ENCODE results near the gene RGS16.

Gene RGS16

DNA sequence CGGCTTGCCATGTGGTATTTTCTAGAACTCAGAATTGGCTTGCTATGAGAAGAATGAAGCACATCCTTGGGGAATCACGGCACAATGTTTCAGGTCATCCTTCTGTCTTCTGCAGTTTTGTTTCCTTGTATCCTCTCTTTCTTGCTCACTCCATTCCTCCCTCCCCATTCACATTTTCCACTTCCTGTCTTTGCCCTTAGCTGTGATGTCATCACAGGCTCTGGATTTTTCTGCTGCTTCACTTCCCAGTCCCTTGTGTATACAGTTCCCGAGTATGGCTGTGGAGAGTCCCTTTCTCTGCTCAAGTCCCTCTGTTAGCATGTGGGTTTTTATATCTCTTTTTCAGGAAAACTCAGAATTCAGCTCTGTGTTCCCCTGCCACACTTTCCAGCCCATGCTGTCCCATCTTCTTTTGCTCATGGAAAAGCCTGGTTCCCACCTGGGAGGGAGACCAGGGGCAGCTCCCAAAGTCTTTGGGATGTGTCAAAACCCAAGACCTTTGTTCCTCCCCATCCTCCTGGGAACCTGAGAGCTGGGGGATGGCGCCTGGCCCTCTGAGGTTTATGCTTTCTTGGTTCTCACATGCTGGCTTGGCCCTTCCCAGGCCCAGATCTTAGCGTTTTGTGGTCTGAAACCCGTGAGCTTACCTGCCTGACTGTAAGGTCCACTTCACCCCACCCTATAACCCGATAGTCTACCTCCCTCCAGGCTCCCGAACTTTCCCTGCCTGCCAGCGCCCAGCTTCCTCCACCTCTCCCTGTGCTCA is 4.8 kb upstream of the RGS16 start:
- no peak for TF ChIP-seq CTCF (IDR thresholded peaks at IDR 0.05; ENCODE audit: insufficient read depth, missing control alignments)
- DNase-seq (ENCODE audit: insufficient read length, low spot score) = no peak
- no peak for FAIRE-seq

GRCh38 chr1:182608236-182608635 is 4.0 kb upstream of the RGS16 start:
- TF ChIP-seq CTCF (IDR thresholded peaks at IDR 0.05; ENCODE audit: insufficient read depth, missing control alignments) = no peak
- DNase-seq (ENCODE audit: insufficient read length, low spot score) (no peak), FAIRE-seq (no peak)

DNA sequence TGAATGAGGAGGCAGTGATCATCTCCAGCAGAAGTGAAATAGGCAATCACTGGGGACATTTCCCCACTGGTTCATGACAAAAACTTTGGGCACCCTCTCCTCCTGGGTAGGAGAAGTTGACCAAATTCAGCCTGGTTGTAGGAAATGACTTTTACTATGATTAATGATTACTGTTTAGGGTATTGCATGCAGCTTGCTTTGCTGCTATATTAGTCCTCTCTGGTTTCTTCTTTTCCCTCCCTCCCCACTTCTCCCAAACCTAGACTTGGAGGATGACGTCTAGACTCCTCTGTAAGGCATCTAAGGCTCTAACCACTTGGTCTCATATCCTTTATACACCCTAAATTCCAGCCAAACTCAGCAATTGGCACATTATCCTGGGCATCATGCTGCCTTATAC is 3.4 kb upstream of the RGS16 start:
- DNase-seq (ENCODE audit: insufficient read length, low spot score) (no peak), FAIRE-seq (no peak)
- no peak for TF ChIP-seq CTCF (IDR thresholded peaks at IDR 0.05; ENCODE audit: insufficient read depth, missing control alignments)

GRCh38 chr1:182603646-182604174 is 479 bp downstream of the RGS16 start:
- FAIRE-seq (no peak), DNase-seq (ENCODE audit: insufficient read length, low spot score) (no peak)

DNA sequence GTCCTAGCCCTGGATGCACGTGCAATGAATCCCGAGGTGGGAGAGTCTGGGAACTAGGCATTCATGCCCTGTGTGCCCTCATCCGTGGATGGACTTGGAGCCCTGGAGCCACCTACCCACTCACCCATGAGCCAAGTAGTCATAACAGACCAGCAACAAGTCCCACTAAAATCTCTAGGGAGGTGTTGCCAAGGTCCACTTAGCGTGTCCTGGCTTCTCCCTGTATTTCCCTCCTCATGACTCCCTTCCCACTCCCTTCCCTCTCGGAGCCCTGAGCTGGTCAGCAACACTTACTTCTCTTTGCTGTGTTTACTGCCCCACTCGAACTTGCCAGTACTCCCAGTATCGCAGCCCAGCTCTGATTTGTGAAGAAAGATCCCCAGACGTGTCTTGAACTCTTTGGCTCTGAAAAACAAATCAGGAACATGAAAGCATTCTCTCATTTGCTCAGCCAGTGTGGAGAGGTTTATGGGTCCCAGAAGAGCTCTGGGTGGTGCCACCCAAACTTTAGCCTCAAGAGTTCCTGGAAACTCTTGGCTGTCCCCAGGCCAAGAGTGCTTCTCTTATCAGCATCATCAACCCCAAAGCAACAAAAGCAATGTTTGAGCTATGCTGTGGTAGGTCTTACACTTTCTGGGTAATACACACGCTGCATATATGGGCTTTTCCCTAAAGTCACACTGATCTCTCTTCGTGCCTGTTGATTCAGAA is 1.1 kb downstream of the RGS16 start:
- DNase-seq (ENCODE audit: insufficient read length, low spot score) = no peak
- no peak for TF ChIP-seq CTCF (IDR thresholded peaks at IDR 0.05; ENCODE audit: insufficient read depth, missing control alignments)

More at GRCh38 chr1:182603646-182604174, 479 bp downstream of the RGS16 start:
- TF ChIP-seq CTCF (IDR thresholded peaks at IDR 0.05; ENCODE audit: insufficient read depth, missing control alignments) = no peak

GRCh38 chr1:182601913-182602312 is 2.3 kb downstream of the RGS16 start:
- FAIRE-seq (no peak), DNase-seq (ENCODE audit: insufficient read length, low spot score) (no peak)
- TF ChIP-seq CTCF (IDR thresholded peaks at IDR 0.05; ENCODE audit: insufficient read depth, missing control alignments) = no peak

More for the DNA sequence above, 1.1 kb downstream of the RGS16 start:
- FAIRE-seq = no peak

- peak; percentile 86 for DNase-seq (ENCODE audit: insufficient read length, low spot score)
- FAIRE-seq = no peak
- peak; percentile 97 for TF ChIP-seq CTCF (IDR thresholded peaks at IDR 0.05; ENCODE audit: insufficient read depth, missing control alignments)
These were observed 2.8 kb downstream of the RGS16 start for GRCh38 chr1:182601416-182601786.
